K562 (cell line): ENCODE results near the gene MSN. TPM values are rescaled to one million over a fixed set of nuclear protein-coding genes. Genes with fewer than 3 reads are reported as not detected.

Experiments
- polyA plus RNA-seq, 8 experiments: library from polyadenylated mRNA; depleted of rRNA in 4 of 8; stranded (reverse) in 5 of 8; unstranded in 3 of 8; fragments of >200 nt; fragmentation: Nextera tagmentation in 2 of 8; fragmentation: Illumina TruSeq in 1 of 8; extraction: Ambion mirVana in 2 of 8; extraction: Trizol in 1 of 8; gene quantifications; 2 replicates each; pipeline versions ENCODE4 v1.2.1 to v1.2.3, GENCODE V29; 2011 to 2014; ENCODE audit warnings: inconsistent platforms in 1 of 8, missing spikeins in 1 of 8
- total RNA-seq, 7 experiments: library from RNA; depleted of rRNA in 6 of 7; stranded (reverse); fragments of >200 nt in 6 of 7; fragmentation: Illumina TruSeq in 2 of 7; extraction: Trizol in 2 of 7; gene quantifications; 2 replicates each; pipeline versions ENCODE4 v1.2.1 to v1.2.3, GENCODE V29; 2011 to 2021; ENCODE audit warnings: low replicate concordance in 1 of 7

Gene MSN
- total and polyA plus RNA-seq, 9 of the 15 experiments (the other 6 are each of a cell fraction or from before 2014, with no cell fraction given), result 128 to 486 (median 237) TPM

Other genes with a start within 250 kb of the MSN start
- 86.4 and 94.9 TPM in 2 replicates for gene LAS1L, start 132.9 kb upstream of the MSN start, total RNA-seq (2014; rRNA removed)
- 62.6 and 67.1 TPM in 2 replicates for gene LAS1L, start 132.9 kb upstream of the MSN start, total RNA-seq (2014; rRNA removed; fragmentation: Illumina TruSeq; extraction: Trizol)
- 77.4 and 80.1 TPM in 2 replicates for gene LAS1L, start 132.9 kb upstream of the MSN start, total RNA-seq (2015; rRNA removed; fragmentation: Illumina TruSeq; extraction: Trizol)
- 87.7 and 92.6 TPM in 2 replicates for gene LAS1L, start 132.9 kb upstream of the MSN start, total RNA-seq (2021)
- 74.3 and 85.4 TPM in 2 replicates for gene LAS1L, start 132.9 kb upstream of the MSN start, polyA plus RNA-seq (2011; rRNA removed)
- gene LAS1L, start 132.9 kb upstream of the MSN start, polyA plus RNA-seq (2014; fragmentation: Illumina TruSeq; extraction: Trizol), result 106 and 112 TPM in 2 replicates
- 100 to 1,000 TPM in 1 of 2 experiments, 10 to 100 TPM in 1; 43.3 to 116 TPM for gene LAS1L, start 132.9 kb upstream of the MSN start, polyA plus RNA-seq (2014; fragmentation: Nextera tagmentation; extraction: Ambion mirVana)
- 105 and 119 TPM in 2 replicates for gene LAS1L, start 132.9 kb upstream of the MSN start, polyA plus RNA-seq (2014; rRNA removed)